Ishikawa (cell line): ENCODE measurements around the gene ARIH1.

Experiments used
- CEBPB ChIP-seq: IDR thresholded peaks from 2 replicates; pipeline ENCODE4 v1.6.1; 2012
- CREB1 ChIP-seq: IDR thresholded peaks from 2 replicates; pipeline ENCODE4 v1.6.1; 2012; ENCODE audit warnings: low read depth
- EGR1 ChIP-seq: IDR thresholded peaks from 2 replicates; pipeline ENCODE4 v1.6.1; 2012
- EP300 ChIP-seq: IDR thresholded peaks from 2 replicates; pipeline ENCODE4 v1.6.1; 2012; ENCODE audit warnings: borderline replicate concordance
- FOXM1 ChIP-seq: IDR thresholded peaks from 2 replicates; pipeline ENCODE4 v1.6.1; 2012; ENCODE audit warnings: low read depth, borderline replicate concordance
- MAX ChIP-seq: IDR thresholded peaks from 2 replicates; pipeline ENCODE4 v1.6.1; 2012
- NFIC ChIP-seq: IDR thresholded peaks from 2 replicates; pipeline ENCODE4 v1.6.1; 2012
- RAD21 ChIP-seq: IDR thresholded peaks from 2 replicates; pipeline ENCODE4 v1.6.1; 2012; ENCODE audit warnings: low read depth
- REST ChIP-seq: IDR thresholded peaks from 2 replicates; pipeline ENCODE4 v1.6.1; 2012; ENCODE audit warnings: low read depth, mild to moderate bottlenecking
- TAF1 ChIP-seq: IDR thresholded peaks from 2 replicates; pipeline ENCODE4 v1.6.1; 2012; ENCODE audit warnings: low read depth, mild to moderate bottlenecking
- TCF12 ChIP-seq: IDR thresholded peaks from 2 replicates; pipeline ENCODE4 v1.6.1; 2012; ENCODE audit warnings: low read depth
- TEAD4 ChIP-seq: IDR thresholded peaks from 2 replicates; pipeline ENCODE4 v1.6.1; 2012
- USF1 ChIP-seq: IDR thresholded peaks from 2 replicates; pipeline ENCODE4 v1.6.1; 2012
- YY1 ChIP-seq: IDR thresholded peaks from 2 replicates; pipeline ENCODE4 v1.6.1; 2012; ENCODE audit warnings: low read depth
- ZBTB7A ChIP-seq: IDR thresholded peaks from 2 replicates; pipeline ENCODE4 v1.6.1; 2012; ENCODE audit warnings: low read depth

ARIH1 gene

GRCh38 chr15:72562878-72563277 is 88.7 kb downstream of the ARIH1 start:
- no peak for TF ChIP-seq EGR1
- no peak for TF ChIP-seq TEAD4
- TF ChIP-seq ZBTB7A: no peak
- TF ChIP-seq FOXM1: no peak
- no peak for TF ChIP-seq REST
- TF ChIP-seq CREB1: no peak
- TF ChIP-seq YY1: no peak
- TF ChIP-seq USF1: no peak
- no peak for TF ChIP-seq CEBPB
- no peak for TF ChIP-seq TAF1
- TF ChIP-seq MAX: no peak
- no peak for TF ChIP-seq EP300
- no peak for TF ChIP-seq NFIC
- TF ChIP-seq RAD21: no peak
- TF ChIP-seq TCF12: no peak

GRCh38 chr15:72564091-72564490 is 90.0 kb downstream of the ARIH1 start:
- no peak for TF ChIP-seq USF1
- no peak for TF ChIP-seq EP300
- no peak for TF ChIP-seq TCF12
- TF ChIP-seq RAD21: no peak
- TF ChIP-seq CEBPB: no peak
- no peak for TF ChIP-seq TEAD4
- no peak for TF ChIP-seq TAF1
- TF ChIP-seq NFIC: no peak
- no peak for TF ChIP-seq REST
- TF ChIP-seq CREB1: no peak
- no peak for TF ChIP-seq EGR1
- no peak for TF ChIP-seq YY1
- no peak for TF ChIP-seq ZBTB7A
- no peak for TF ChIP-seq MAX

GRCh38 chr15:72566973-72567372 is 92.8 kb downstream of the ARIH1 start:
- TF ChIP-seq REST (no peak), EP300 (no peak), ZBTB7A (no peak), TCF12 (no peak), CREB1 (no peak), FOXM1 (no peak), NFIC (no peak), USF1 (no peak), TAF1 (no peak), YY1 (no peak), MAX (no peak), EGR1 (no peak), RAD21 (no peak), TEAD4 (no peak)

- TF ChIP-seq YY1: no peak
- no peak for TF ChIP-seq TEAD4
- TF ChIP-seq FOXM1: no peak
- TF ChIP-seq TCF12: no peak
- TF ChIP-seq CEBPB: no peak
- no peak for TF ChIP-seq TAF1
- no peak for TF ChIP-seq CREB1
- no peak for TF ChIP-seq EP300
- no peak for TF ChIP-seq REST
- no peak for TF ChIP-seq EGR1
- TF ChIP-seq ZBTB7A: no peak
These were observed 95.9 kb downstream of the ARIH1 start for GRCh38 chr15:72570059-72570458.
